K562 (cell line): ENCODE data around the gene CCDC175.

Experiments
- ELK1 ChIP-seq: sonication (generic); formaldehyde crosslinking; IDR thresholded peaks from 2 replicates; pipeline ENCODE4 v1.8.1; 2022; ENCODE audit warnings: missing genetic modification reagents
- NFE2L1 ChIP-seq: fragments of 450-650 bp; IDR thresholded peaks from 2 replicates; pipeline ENCODE4 v1.6.1; 2016; ENCODE audit warnings: missing genetic modification characterization, low read depth, mild to moderate bottlenecking, missing compliant biosample characterization, moderate library complexity, borderline replicate concordance
- TF ChIP-seq, protein P1 (sequence below): fragments of 450-650 bp; conservative IDR thresholded peaks from 2 replicates; pipeline ENCODE4 v1.6.1; 2016; ENCODE audit warnings: missing genetic modification characterization, low read depth, mild to moderate bottlenecking, missing compliant biosample characterization, moderate library complexity

DNA sequence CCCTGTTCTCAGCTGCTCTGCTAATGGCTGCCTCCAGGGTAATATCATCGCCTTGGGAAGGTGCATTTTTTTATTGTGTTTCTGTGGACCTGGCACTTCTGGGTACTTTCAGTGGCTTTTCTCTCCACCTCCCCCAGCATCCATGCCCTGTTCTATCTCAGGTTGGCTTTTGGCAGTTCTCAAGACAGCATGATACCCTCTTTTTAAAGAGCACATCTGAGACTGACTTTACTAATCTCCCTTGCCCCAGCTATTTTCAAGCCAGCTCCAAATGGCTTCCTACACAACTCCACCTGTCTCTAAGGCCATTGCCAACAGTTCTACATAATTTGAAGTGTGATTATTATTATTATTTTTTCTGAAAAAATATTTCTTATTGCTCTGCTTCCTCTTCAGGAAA lies 39.1 kb downstream of the CCDC175 start:
- TF ChIP-seq, protein P1, sequence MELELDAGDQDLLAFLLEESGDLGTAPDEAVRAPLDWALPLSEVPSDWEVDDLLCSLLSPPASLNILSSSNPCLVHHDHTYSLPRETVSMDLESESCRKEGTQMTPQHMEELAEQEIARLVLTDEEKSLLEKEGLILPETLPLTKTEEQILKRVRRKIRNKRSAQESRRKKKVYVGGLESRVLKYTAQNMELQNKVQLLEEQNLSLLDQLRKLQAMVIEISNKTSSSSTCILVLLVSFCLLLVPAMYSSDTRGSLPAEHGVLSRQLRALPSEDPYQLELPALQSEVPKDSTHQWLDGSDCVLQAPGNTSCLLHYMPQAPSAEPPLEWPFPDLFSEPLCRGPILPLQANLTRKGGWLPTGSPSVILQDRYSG (tag): no peak
- TF ChIP-seq ELK1: no peak
- no peak for TF ChIP-seq NFE2L1 (tag)
